Midbrain (tissue), 1 donor: ENCODE measurements around the gene CEP19.

Experiments used
- DNase-seq: peaks from one replicate; lab custom pipeline; 2025; lab: John Stamatoyannopoulos, UW

The CEP19 gene

DNA sequence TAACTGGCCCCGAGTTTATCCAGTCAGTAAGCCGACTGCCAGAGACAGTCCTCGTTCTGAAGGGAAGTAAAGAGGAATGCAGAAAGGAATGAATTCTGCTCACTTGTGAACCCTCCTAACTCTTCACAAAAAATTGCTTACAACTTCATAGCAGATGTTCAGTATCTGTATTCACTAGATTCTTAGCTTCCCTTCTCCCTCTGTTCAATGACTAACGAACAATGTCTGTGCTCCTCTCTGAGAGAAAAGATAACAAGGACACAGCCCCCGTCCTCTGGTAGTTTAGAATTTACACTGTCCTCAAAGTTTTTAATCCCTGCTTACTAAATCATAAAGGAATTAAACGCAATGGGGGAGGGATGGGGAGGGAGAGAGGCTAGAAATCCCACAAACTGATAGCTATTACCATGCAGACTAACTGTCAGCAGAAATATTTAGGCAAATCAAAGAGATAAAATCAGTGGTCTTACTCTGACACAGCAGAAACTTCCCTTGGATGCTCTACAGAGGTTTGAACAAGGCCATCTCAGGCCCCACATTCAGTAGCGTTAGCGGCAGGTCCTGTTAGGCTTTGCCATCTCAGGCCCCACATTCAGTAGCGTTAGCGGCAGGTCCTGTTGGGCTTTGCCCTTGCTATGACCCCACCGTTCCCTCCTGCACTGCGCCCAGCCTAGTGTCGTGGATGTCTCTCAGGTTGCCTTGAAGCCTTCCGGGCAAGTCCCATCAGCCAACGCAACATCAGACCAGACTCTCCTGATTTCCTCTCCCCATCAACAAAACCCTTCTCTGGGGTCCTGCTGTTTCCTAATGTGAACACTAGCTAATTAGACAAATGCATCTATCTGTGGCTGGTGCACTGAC, 49.1 kb downstream of the CEP19 start:
- DNase-seq = no peak

GRCh38 chr3:196662033-196662432, 50.0 kb downstream of the CEP19 start:
- DNase-seq = no peak

DNA sequence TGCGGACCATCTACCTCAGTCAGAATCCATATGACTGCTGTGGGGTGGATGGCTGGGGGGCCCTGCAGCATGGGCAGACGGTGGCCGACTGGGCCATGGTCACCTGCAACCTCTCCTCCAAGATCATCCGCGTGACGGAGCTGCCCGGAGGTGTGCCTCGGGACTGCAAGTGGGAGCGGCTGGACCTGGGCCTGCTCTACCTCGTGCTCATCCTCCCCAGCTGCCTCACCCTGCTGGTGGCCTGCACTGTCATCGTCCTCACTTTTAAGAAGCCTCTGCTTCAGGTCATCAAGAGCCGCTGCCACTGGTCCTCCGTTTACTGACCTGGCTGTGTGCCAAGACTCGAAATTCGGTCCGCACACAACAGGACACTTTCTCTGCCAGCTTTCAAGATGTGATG, 50.6 kb downstream of the CEP19 start:
- DNase-seq = no peak

GRCh38 chr3:196660381-196661166, 51.5 kb downstream of the CEP19 start:
- no peak for DNase-seq

- no peak for DNase-seq
These were observed 52.1 kb downstream of the CEP19 start for GRCh38 chr3:196659901-196660351.
